Natural killer cell (primary cell): ENCODE data around the gene IVD. TPM values are rescaled to one million over a fixed set of nuclear protein-coding genes. Genes with fewer than 3 reads are reported as not detected.

ENCODE experiments used
- ATAC-seq, 3 donors: fragments of 150-1000 bp in 2 of 3; fragments of 200-7000 bp in 1 of 3; cut with Tn5 transposase; 1 replicate in 1 of 3; 2 replicates in 2 of 3; pipeline ENCODE4 v1.10.0; 2021; ENCODE audit warnings: mild to moderate bottlenecking in 2 of 3, moderate library complexity in 2 of 3
- DNase-seq, 2 donors: peaks; one replicate each; pipeline versions ENCODE4 v3.0.0 to v3.0.0-alpha.2; 2013 to 2021; ENCODE audit warnings: mixed read lengths in 1 of 2
- H3K27ac ChIP-seq: one replicate; pipeline ENCODE4 v1.5.1; 2013; ENCODE audit warnings: mild to moderate bottlenecking, low read length
- H3K27me3 ChIP-seq: one replicate; pipeline ENCODE4 v1.6.1; 2013; ENCODE audit warnings: low read length; ENCODE audit not compliant: control insufficient read depth, insufficient read depth
- H3K36me3 ChIP-seq: one replicate; pipeline ENCODE4 v1.6.1; 2013; ENCODE audit warnings: low read length; ENCODE audit not compliant: control insufficient read depth, insufficient read depth
- H3K4me1 ChIP-seq: one replicate; pipeline ENCODE4 v1.6.1; 2013; ENCODE audit warnings: low read length; ENCODE audit not compliant: control insufficient read depth, insufficient read depth
- H3K4me3 ChIP-seq: one replicate; pipeline ENCODE4 v1.5.1; 2013; ENCODE audit warnings: low read length
- H3K9me3 ChIP-seq: one replicate; pipeline ENCODE4 v1.6.1; 2013; ENCODE audit warnings: low read length; ENCODE audit not compliant: control insufficient read depth, insufficient read depth
- H3K27ac Mint-ChIP-seq, 2 donors: one replicate each; pipeline ENCODE4 v1.8.0; 2022; ENCODE audit warnings: mild to moderate bottlenecking in 2 of 2, mixed read lengths in 2 of 2, moderate library complexity in 1 of 2
- H3K27me3 Mint-ChIP-seq, 2 donors: one replicate each; pipeline ENCODE4 v1.8.0; 2022; ENCODE audit warnings: low read depth in 2 of 2, mixed read lengths in 2 of 2
- H3K36me3 Mint-ChIP-seq: one replicate; pipeline ENCODE4 v1.8.0; 2022; ENCODE audit warnings: mixed read lengths
- H3K4me1 Mint-ChIP-seq, 2 donors: one replicate each; pipeline ENCODE4 v1.8.0; 2022; ENCODE audit warnings: mixed read lengths in 2 of 2
- H3K4me3 Mint-ChIP-seq: one replicate; pipeline ENCODE4 v1.8.0; 2022; ENCODE audit warnings: mild to moderate bottlenecking, moderate library complexity, mixed read lengths
- H3K9me3 Mint-ChIP-seq, 2 donors: one replicate each; pipeline ENCODE4 v1.8.0; 2022; ENCODE audit warnings: mixed read lengths in 2 of 2
- CTCF ChIP-seq: fragments of 200-600 bp; IDR thresholded peaks from one replicate; pipeline ENCODE4 v1.8.0; 2022; ENCODE audit warnings: antibody characterized with exemption
- WGBS: methylation state at CpG from one replicate; pipeline ENCODE4 v1.1.7; 2013; ENCODE audit warnings: missing lambda C conversion rate; ENCODE audit not compliant: insufficient coverage; 5-methylcytosine and 5-hydroxymethylcytosine counted together
- intact Hi-C: fragments of 100-400 bp; cut with micrococcal nuclease; formaldehyde crosslinking; loops from one replicate; pipeline ENCODE4 v1.14.2; 2022
- total RNA-seq, 4 donors: library from RNA; stranded (reverse); fragments of 120-200 nt in 1 of 4; gene quantifications; one replicate each; pipeline versions ENCODE4 v1.2.3 to v1.2.4, GENCODE V29; 2013 to 2022

The IVD gene
- total RNA-seq, 3 donors from 2014 or later (not counting 1 experiment from before 2014, with no cell fraction given) = 56.2 to 76.8 (median 67.3) TPM

DNA sequence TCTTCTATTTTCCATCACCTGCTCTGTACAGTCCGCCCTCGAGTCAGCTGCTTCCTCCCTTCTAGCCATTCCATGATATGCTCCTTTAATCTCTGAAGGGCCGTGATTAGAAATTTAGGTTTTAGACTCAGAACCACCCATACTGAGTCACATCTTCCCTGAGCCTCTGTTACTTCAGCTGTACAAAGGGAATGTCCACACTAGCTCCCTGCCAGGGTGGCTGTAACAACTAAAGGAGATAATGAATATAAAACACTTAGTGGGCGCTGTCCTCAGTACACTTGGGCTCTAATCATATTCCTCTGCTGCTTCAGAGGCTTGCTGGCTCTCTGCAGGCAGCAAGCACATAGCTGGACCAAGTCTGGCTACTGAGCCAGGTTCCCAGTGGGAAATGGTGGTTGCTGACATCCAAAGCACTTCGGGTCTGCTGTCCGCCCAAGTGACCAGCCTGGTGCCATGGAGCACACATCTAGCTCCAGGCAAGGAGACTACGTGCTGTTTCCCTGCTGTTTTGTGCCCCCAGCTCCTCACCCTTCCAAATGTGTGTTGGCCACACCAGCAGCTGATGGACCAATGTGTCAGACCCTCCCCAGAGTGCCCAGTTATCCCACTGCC lies 64.3 kb downstream of the IVD start:
- H3K4me1 Mint-ChIP-seq = peaks cover 7 to 14% of the 10 kb centered on the region in 2 donors
- H3K4me1 ChIP-seq = peaks cover 21% of the 10 kb centered on the region
- no peak overlapping the region for H3K4me3 ChIP-seq
- intact Hi-C loops = loop anchor here (2.0 kb wide), 1 partner anchor 15 kb away; no protein-coding TSS in a partner anchor
- ATAC-seq (no peak), DNase-seq (peak in 1 of 2 donors; percentile 20)
- peak overlapping the region; percentile 82 for H3K27ac ChIP-seq
- 95% methylated on average over 7 of the region's 7 CpGs for WGBS
- peak overlapping the region; percentile 64 for H3K4me3 Mint-ChIP-seq
- peak overlapping the region; percentile 35 to 58 for H3K27ac Mint-ChIP-seq
- peaks cover 16% of the 10 kb centered on the region for H3K36me3 ChIP-seq
- H3K9me3 ChIP-seq = no peaks in the 10 kb centered on the region
- H3K9me3 Mint-ChIP-seq = no peaks in the 10 kb centered on the region
- no peak for TF ChIP-seq CTCF
- no peaks in the 10 kb centered on the region for H3K27me3 ChIP-seq
- no peaks in the 10 kb centered on the region for H3K27me3 Mint-ChIP-seq
- no peaks in the 10 kb centered on the region for H3K36me3 Mint-ChIP-seq

- Histone ChIP-seq H3K36me3 (peaks cover 9% of the 10 kb centered on the region), H3K9me3 (no peaks in the 10 kb centered on the region), H3K27ac (peak within 1 kb of the TSS; percentile 82), H3K4me3 (peak within 1 kb of the TSS; percentile 54), H3K27me3 (no peaks in the 10 kb centered on the region), H3K4me1 (peaks cover 21% of the 10 kb centered on the region)
- 8% methylated on average over 52 of the region's 52 CpGs for WGBS
- Mint-ChIP-seq H3K27ac (peak within 1 kb of the TSS; percentile 73 to 89), H3K27me3 (no peaks in the 10 kb centered on the region), H3K36me3 (no peaks in the 10 kb centered on the region), H3K4me1 (peaks cover 7 to 14% of the 10 kb centered on the region in 2 donors), H3K4me3 (peak within 1 kb of the TSS; percentile 89), H3K9me3 (no peaks in the 10 kb centered on the region)
- DNase-seq = peak; percentile 56 to 77
- intact Hi-C loops = loop anchor here (2.0 kb wide), 1 partner anchor 16 kb away; no protein-coding TSS in a partner anchor
- ATAC-seq = peak; percentile 84 to 90 (median 88)
- TF ChIP-seq CTCF = no peak
Observed at GRCh38 chr15:40470423-40471104, 65.0 kb downstream of the IVD start, which contains the start of gene CHST14. TSS of gene CHST14 (plus strand) at chr15:40470984. CDS start at chr15:40471214, 230 bp downstream.

Other genes starting within 250 kb of the IVD start
- gene BUB1B, start 244.7 kb upstream of the IVD start, total RNA-seq = 1 to 10 TPM in 2 of 3 donors, under 1 TPM in 1; 0.75 to 2.4 (median 1.9) TPM
- 10 to 100 TPM in 1 of 3 donors, 1 to 10 TPM in 2; 7.6 to 10.9 (median 7.9) TPM for gene PAK6, start 166.7 kb upstream of the IVD start, total RNA-seq
- gene ANKRD63, start 122.7 kb upstream of the IVD start, total RNA-seq = not detected
- gene PLCB2, start 97.9 kb upstream of the IVD start, total RNA-seq = 100 to 1,000 TPM; 345 to 440 (median 432) TPM
- 10 to 100 TPM; 14.0 to 21.7 (median 15.1) TPM for gene INAFM2, start 82.1 kb upstream of the IVD start, total RNA-seq
- 1 to 10 TPM; 4.4 to 5.3 (median 4.7) TPM for gene CCDC9B, start 64.9 kb upstream of the IVD start, total RNA-seq
- not detected for gene PHGR1, start 54.8 kb upstream of the IVD start, total RNA-seq
- gene DISP2, start 47.6 kb upstream of the IVD start, total RNA-seq = 1 to 10 TPM in 1 of 3 donors, under 1 TPM in 2; 0.20 to 1.0 (median 0.26) TPM
- gene KNSTRN, start 23.1 kb upstream of the IVD start, total RNA-seq = 1 to 10 TPM; 5.4 to 7.6 (median 5.6) TPM
- 10 to 100 TPM; 29.4 to 48.9 (median 41.8) TPM for gene BAHD1, start 35.2 kb downstream of the IVD start, total RNA-seq
- gene CHST14, start 65.2 kb downstream of the IVD start, total RNA-seq = 10 to 100 TPM in 2 of 3 donors, 1 to 10 TPM in 1; 9.8 to 16.7 (median 12.9) TPM
- gene CCDC32, start 159.2 kb downstream of the IVD start, total RNA-seq = 10 to 100 TPM; 34.2 to 43.7 (median 37.4) TPM
- gene RPUSD2, start 163.5 kb downstream of the IVD start, total RNA-seq = 10 to 100 TPM; 13.7 to 15.2 (median 14.2) TPM
- gene KNL1, start 188.5 kb downstream of the IVD start, total RNA-seq = 1 to 10 TPM; 2.4 to 4.1 (median 3.6) TPM